Skeletal muscle tissue (tissue), 4 donors: Measurements from ENCODE around the gene PTH1R. TPM values are rescaled to one million over a fixed set of nuclear protein-coding genes. Genes with fewer than 3 reads are reported as not detected.

Source experiments
- H3K27ac ChIP-seq: one replicate; pipeline ENCODE4 v1.7.0; 2013; ENCODE audit warnings: mild to moderate bottlenecking, low read depth, low read length, inconsistent platforms
- H3K27me3 ChIP-seq, 3 donors: one replicate each; pipeline ENCODE4 v1.7.0; 2013; ENCODE audit warnings: low read length in 3 of 3; ENCODE audit not compliant: control insufficient read depth in 3 of 3, insufficient read depth in 3 of 3
- H3K36me3 ChIP-seq, 3 donors: one replicate each; pipeline ENCODE4 v1.7.0; 2013; ENCODE audit warnings: low read length in 3 of 3; ENCODE audit not compliant: control insufficient read depth in 3 of 3, insufficient read depth in 3 of 3
- H3K4me1 ChIP-seq, 3 donors: one replicate each; pipeline ENCODE4 v1.7.0; 2013; ENCODE audit warnings: low read length in 3 of 3, mild to moderate bottlenecking in 3 of 3; ENCODE audit not compliant: control insufficient read depth in 3 of 3, insufficient read depth in 3 of 3
- H3K4me3 ChIP-seq, 3 donors: one replicate each; pipeline ENCODE4 v1.7.0; 2013; ENCODE audit warnings: low read length in 3 of 3
- H3K9ac ChIP-seq, 3 donors: one replicate each; pipeline ENCODE4 v1.7.0; 2013; ENCODE audit warnings: low read length in 3 of 3, mild to moderate bottlenecking in 3 of 3, moderate library complexity in 2 of 3, low read depth in 1 of 3
- H3K9me3 ChIP-seq, 3 donors: one replicate each; pipeline ENCODE4 v1.7.0; 2013; ENCODE audit warnings: low read length in 3 of 3; ENCODE audit not compliant: control insufficient read depth in 3 of 3
- total RNA-seq: library from RNA; depleted of rRNA; stranded (reverse); fragments of >200 nt; gene quantifications from one replicate; pipeline ENCODE4 v1.2.3, GENCODE V29; 2014
- donor health status: Osteomylitis.

The PTH1R gene
- total RNA-seq, 1 donor from 2014 or later: 9.4 TPM

DNA sequence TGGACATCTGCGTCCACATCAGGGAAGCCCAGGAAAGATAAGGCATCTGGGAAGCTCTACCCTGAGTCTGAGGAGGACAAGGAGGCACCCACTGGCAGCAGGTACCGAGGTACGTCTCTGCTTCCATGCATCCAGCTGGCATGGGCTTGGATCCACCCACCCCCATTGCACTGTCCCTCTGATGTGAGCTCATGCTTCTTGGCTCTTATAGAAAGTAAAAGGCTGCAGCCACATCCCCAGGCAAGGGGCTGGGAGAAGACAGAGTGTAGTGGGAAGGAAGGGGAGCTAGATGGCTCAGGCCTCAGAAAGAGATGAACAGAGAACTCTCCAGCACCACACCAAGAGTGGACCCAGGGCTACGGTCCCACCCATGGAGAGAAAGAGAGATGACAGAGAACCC, 18.2 kb downstream of the PTH1R start:
- Histone ChIP-seq H3K9me3 (no peaks in the 10 kb centered on the region), H3K27ac (no peak overlapping the region), H3K27me3 (peaks cover 0 to 8% (median 4%) of the 10 kb centered on the region in 3 donors), H3K9ac (no peak overlapping the region), H3K36me3 (no peaks in the 10 kb centered on the region), H3K4me1 (peaks cover 17 to 43% (median 32%) of the 10 kb centered on the region in 3 donors), H3K4me3 (no peak overlapping the region)

- no peak overlapping the region for H3K27ac ChIP-seq
- H3K9ac ChIP-seq: no peak overlapping the region
- H3K9me3 ChIP-seq: no peaks in the 10 kb centered on the region
- H3K4me3 ChIP-seq: no peak overlapping the region
- peaks cover 0 to 8% (median 4%) of the 10 kb centered on the region in 3 donors for H3K27me3 ChIP-seq
- H3K36me3 ChIP-seq: no peaks in the 10 kb centered on the region
- peaks cover 17 to 38% (median 32%) of the 10 kb centered on the region in 3 donors for H3K4me1 ChIP-seq
Observed at GRCh38 chr3:46896386-46896785, 18.9 kb downstream of the PTH1R start.

GRCh38 chr3:46897031-46897430, 19.5 kb downstream of the PTH1R start:
- Histone ChIP-seq H3K36me3 (no peaks in the 10 kb centered on the region), H3K27me3 (peaks cover 0 to 8% (median 4%) of the 10 kb centered on the region in 3 donors), H3K9ac (no peak overlapping the region), H3K27ac (no peak overlapping the region), H3K4me1 (peaks cover 12 to 32% (median 28%) of the 10 kb centered on the region in 3 donors), H3K9me3 (no peaks in the 10 kb centered on the region), H3K4me3 (no peak overlapping the region)

DNA sequence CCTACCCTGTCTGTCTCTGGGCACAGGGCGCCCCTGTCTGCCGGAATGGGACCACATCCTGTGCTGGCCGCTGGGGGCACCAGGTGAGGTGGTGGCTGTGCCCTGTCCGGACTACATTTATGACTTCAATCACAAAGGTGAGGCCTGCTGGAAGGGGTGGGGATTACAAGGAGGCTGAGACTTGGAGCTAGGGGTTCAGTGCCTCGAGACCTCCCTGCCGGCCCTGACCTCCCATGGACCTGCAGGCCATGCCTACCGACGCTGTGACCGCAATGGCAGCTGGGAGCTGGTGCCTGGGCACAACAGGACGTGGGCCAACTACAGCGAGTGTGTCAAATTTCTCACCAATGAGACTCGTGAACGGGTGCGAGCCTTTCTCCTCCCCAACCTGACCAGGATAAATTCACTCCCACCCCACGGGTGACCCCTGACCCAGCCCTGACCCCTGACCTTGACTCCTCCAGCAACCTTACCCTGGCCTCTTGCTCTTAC, 20.4 kb downstream of the PTH1R start:
- peaks cover 0 to 8% (median 4%) of the 10 kb centered on the region in 3 donors for H3K27me3 ChIP-seq
- H3K4me3 ChIP-seq: no peak overlapping the region
- peak overlapping the region in 1 of 3 donors; percentile 54 for H3K9ac ChIP-seq
- no peaks in the 10 kb centered on the region for H3K36me3 ChIP-seq
- no peaks in the 10 kb centered on the region for H3K9me3 ChIP-seq
- no peak overlapping the region for H3K27ac ChIP-seq
- peaks cover 7 to 24% (median 21%) of the 10 kb centered on the region in 3 donors for H3K4me1 ChIP-seq

DNA sequence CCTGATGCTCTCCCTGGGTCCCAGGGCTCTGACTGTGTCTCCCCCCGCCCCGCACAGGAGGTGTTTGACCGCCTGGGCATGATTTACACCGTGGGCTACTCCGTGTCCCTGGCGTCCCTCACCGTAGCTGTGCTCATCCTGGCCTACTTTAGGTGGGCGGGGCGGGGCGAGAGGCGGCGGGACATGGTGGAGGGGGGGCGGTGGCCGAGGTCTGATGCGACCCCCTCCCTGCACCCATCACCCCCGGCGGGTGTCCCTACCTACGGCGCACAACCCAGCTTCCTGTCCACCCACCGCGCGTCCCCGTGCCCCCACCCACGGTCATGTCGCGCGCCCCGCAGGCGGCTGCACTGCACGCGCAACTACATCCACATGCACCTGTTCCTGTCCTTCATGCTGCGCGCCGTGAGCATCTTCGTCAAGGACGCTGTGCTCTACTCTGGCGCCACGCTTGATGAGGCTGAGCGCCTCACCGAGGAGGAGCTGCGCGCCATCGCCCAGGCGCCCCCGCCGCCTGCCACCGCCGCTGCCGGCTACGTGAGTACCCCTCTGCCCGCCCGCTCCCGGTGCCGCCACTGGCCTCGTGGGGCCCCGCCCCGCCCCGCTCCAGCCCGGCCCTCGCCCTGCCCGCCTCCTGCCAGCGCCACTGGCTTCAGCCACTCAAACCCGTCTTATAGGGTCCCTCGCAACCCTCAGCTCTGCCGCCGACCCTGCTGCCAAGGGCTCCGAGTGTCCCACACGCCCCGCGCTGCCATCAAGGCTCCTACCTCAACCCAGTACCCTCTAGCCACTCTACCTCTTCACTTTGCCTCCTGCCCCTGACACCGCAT, 21.0 kb downstream of the PTH1R start:
- Histone ChIP-seq H3K27me3 (peaks cover 0 to 8% (median 4%) of the 10 kb centered on the region in 3 donors), H3K27ac (no peak overlapping the region), H3K4me3 (peak overlapping the region in 2 of 3 donors; percentile 52 to 58), H3K36me3 (no peaks in the 10 kb centered on the region), H3K9ac (peak overlapping the region in 1 of 3 donors; percentile 54), H3K4me1 (peaks cover 7 to 18% (median 15%) of the 10 kb centered on the region in 3 donors), H3K9me3 (no peaks in the 10 kb centered on the region)

DNA sequence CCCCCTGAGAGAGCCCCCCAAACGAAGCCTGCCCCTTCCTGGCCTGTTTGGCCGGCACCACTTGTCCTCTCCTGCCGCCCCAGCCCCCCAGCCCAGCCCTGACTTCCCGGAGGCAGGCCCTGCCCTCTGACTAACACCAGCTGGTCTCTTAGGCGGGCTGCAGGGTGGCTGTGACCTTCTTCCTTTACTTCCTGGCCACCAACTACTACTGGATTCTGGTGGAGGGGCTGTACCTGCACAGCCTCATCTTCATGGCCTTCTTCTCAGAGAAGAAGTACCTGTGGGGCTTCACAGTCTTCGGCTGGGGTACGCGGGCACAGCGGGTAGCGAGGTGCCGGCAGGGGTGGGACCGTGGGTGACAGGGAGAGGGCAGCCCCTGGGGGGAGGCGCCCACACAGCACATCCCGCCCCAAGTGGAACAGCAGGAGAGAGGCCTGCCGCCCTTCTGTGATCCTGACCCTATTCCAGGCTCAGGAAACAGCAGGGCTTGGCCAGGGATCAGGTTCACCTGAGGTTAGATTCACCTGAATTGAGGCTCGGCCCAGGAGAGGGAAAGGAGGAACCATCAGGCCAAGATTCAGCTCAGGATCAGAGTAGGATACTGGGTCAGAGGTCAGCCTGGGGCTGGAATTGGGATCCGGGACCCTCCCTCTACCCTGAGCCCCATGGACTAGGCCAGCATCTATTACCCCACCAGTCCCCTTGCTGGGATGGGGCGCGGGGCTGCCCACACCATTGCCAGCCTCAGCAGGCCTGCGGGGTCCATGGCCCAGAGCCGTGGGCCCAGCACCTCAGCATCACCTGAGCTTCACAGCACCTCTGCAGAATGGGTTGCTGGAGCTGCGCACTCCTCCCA, 21.9 kb downstream of the PTH1R start:
- H3K36me3 ChIP-seq: no peaks in the 10 kb centered on the region
- no peaks in the 10 kb centered on the region for H3K9me3 ChIP-seq
- H3K9ac ChIP-seq: peak overlapping the region in 1 of 3 donors; percentile 54
- H3K27ac ChIP-seq: no peak overlapping the region
- H3K4me3 ChIP-seq: no peak overlapping the region
- peaks cover 7 to 17% (median 11%) of the 10 kb centered on the region in 3 donors for H3K4me1 ChIP-seq
- H3K27me3 ChIP-seq: peaks cover 0 to 8% (median 4%) of the 10 kb centered on the region in 3 donors

DNA sequence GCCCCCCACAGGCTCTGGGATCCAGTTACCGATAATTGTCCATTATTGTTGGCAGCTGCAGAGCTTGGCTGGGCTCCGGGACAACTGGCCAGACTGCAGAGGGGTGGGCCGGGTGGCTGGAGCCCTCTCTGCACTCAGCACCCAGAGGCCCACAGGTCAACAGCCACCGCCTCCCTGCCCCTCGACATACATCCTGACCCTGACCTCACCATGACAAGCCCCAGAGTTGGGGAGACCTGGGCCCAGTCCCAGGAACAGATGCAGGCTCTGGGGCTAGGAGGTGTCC, 22.4 kb downstream of the PTH1R start:
- no peak overlapping the region for H3K27ac ChIP-seq
- H3K36me3 ChIP-seq: no peaks in the 10 kb centered on the region
- no peak overlapping the region for H3K4me3 ChIP-seq
- peaks cover 7 to 17% (median 11%) of the 10 kb centered on the region in 3 donors for H3K4me1 ChIP-seq
- no peaks in the 10 kb centered on the region for H3K9me3 ChIP-seq
- peaks cover 0 to 8% (median 4%) of the 10 kb centered on the region in 3 donors for H3K27me3 ChIP-seq
- H3K9ac ChIP-seq: no peak overlapping the region

DNA sequence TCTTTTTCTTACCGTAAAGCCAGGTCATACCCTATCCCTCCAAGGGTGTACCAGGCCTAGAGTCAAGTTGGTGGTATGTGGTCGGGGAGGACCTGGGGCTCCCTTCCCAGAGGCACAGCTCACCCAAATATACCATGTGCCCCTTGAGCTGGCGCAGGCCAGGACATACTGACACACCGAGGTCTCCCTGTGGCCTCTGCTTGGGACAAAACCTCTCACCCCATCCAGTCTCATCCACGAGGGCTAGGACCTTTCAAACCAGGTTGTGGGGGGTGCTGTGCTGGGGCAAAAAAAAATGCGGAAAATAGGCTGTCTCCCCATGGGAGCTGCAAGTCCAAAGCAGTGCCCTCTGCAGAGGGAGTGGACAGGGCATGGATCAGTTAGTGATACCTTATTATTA, 22.8 kb downstream of the PTH1R start:
- Histone ChIP-seq H3K9ac (no peak overlapping the region), H3K4me3 (no peak overlapping the region), H3K9me3 (no peaks in the 10 kb centered on the region), H3K36me3 (no peaks in the 10 kb centered on the region), H3K27me3 (peaks cover 0 to 8% (median 4%) of the 10 kb centered on the region in 3 donors), H3K27ac (no peak overlapping the region), H3K4me1 (peaks cover 7 to 17% (median 11%) of the 10 kb centered on the region in 3 donors)

DNA sequence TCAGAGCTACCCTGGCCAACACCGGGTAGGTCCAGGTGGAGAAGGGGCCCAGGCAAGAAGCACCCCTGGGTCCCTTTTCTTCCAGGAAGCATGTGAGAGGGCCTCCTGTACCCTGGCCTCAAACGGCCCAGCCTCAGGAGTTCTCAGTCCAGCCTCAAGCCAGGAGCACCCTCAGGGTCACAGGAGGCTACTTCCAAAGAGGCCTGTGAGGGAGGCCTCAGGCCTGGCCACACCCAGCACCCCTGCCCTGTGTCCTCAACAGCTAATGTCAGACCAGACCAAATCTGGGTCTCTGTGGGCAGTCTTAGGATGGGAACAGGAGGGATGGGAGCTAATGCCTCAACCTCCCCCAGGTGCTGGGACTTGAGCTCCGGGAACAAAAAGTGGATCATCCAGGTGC, 23.5 kb downstream of the PTH1R start:
- H3K27ac ChIP-seq: no peak overlapping the region
- no peaks in the 10 kb centered on the region for H3K9me3 ChIP-seq
- H3K4me1 ChIP-seq: peaks cover 7 to 17% (median 8%) of the 10 kb centered on the region in 3 donors
- H3K9ac ChIP-seq: no peak overlapping the region
- no peaks in the 10 kb centered on the region for H3K36me3 ChIP-seq
- H3K27me3 ChIP-seq: peaks cover 0 to 8% (median 4%) of the 10 kb centered on the region in 3 donors
- H3K4me3 ChIP-seq: no peak overlapping the region
